ENCODE results near the gene RSU1.

Gene RSU1

DNA sequence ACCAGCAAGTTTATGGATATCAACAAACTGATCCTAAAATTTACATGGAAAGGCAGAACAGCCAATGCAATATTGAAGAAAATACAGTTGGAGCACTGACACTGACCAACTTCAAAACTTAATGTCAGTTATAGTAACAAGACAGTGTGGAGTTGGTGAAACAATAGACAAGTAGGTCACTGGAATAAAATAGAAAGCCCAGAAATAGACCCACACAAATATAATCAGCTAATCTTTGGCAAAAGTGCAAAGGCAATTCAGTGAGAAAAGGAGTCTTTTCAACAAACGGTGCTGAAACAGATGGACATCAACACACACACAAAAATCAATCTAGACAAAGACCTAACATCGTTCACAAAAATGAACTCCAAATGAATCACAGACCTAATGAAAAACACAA lies 13.8 kb downstream of the RSU1 start:
- TF ChIP-seq, protein P1, sequence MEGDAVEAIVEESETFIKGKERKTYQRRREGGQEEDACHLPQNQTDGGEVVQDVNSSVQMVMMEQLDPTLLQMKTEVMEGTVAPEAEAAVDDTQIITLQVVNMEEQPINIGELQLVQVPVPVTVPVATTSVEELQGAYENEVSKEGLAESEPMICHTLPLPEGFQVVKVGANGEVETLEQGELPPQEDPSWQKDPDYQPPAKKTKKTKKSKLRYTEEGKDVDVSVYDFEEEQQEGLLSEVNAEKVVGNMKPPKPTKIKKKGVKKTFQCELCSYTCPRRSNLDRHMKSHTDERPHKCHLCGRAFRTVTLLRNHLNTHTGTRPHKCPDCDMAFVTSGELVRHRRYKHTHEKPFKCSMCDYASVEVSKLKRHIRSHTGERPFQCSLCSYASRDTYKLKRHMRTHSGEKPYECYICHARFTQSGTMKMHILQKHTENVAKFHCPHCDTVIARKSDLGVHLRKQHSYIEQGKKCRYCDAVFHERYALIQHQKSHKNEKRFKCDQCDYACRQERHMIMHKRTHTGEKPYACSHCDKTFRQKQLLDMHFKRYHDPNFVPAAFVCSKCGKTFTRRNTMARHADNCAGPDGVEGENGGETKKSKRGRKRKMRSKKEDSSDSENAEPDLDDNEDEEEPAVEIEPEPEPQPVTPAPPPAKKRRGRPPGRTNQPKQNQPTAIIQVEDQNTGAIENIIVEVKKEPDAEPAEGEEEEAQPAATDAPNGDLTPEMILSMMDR (IDR thresholded peaks at IDR 0.05; ENCODE audit: control insufficient read depth, extremely low read depth, insufficient read depth): no peak
- H3K4me3 ChIP-seq (ENCODE audit: low read depth, low read length): no peak overlapping the region
- DNase-seq (ENCODE audit: low read depth): no peak

DNA sequence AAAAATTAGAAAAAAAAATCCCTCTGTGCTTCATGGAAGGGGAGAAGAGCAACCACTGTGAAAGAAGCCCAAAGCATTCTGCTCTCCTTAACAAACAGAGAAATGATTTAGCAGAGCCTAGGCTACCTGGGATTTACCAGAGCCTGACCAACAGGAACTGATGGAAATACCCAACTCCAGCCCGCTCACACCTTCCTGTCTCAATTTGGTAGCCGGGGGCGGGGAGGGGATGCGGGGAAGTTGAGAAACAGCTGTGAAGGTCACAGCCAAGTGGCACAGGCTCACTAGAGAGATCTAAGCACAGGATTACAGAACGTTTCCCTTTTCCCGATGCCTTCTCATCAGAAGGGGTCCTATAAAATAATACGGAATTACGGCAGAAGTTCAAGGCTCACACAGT lies 17.6 kb downstream of the RSU1 start:
- TF ChIP-seq, protein P1 (IDR thresholded peaks at IDR 0.05; ENCODE audit: control insufficient read depth, extremely low read depth, insufficient read depth): no peak
- DNase-seq (ENCODE audit: low read depth): no peak
- no peak overlapping the region for H3K4me3 ChIP-seq (ENCODE audit: low read depth, low read length)

DNA sequence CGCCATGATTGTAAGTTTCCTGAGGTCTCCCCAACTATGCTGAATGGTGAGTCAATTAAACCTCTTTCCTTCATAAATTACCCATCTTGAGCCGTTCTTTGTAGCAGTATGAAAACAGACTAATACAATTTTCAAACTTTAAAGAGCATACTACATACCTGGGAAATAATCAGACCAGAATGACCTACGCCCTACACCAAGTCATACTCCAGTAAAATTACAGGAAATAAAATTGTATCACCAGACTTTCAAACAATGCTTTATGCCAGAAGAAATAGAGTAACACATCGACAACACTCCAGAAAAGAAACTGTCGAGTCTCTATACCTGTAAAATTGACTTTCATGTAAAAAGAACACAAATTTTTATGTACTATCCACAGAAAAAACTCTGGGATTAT lies 18.7 kb downstream of the RSU1 start:
- no peak overlapping the region for H3K4me3 ChIP-seq (ENCODE audit: low read depth, low read length)
- no peak for DNase-seq (ENCODE audit: low read depth)
- TF ChIP-seq, protein P1 (IDR thresholded peaks at IDR 0.05; ENCODE audit: control insufficient read depth, extremely low read depth, insufficient read depth): no peak

DNA sequence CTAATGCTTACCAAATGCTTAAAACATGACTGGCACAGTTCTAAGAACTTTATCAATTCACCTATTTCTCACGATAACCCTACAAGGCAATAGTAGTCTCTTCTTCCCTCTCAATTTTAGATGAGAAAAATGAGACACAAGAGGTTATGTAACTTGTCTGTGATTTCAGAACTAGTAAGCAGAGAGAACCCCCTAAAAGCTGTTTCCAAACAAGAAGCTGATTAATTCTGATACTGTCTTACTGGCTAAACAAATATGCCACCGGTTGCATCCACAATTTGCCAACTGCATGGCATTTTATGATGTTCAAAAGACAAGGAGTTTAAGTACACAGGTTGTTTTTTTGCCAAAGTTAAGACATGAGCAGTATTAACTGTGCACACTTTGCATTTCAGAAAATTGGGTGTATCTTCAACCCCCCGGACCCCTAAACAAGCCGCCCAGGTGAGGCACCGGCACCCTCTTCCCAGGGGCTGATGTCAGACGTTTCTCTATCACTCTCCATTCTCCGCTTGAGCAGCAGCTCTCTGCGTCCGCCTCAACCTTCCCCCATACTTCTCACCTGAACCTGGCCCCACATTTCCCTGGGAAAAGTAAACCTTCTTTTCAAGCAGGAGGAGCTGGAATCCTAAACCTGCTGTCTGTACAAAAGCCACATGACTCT lies 21.7 kb downstream of the RSU1 start:
- no peak overlapping the region for H3K4me3 ChIP-seq (ENCODE audit: low read depth, low read length)
- TF ChIP-seq, protein P1 (IDR thresholded peaks at IDR 0.05; ENCODE audit: control insufficient read depth, extremely low read depth, insufficient read depth): no peak
- no peak for DNase-seq (ENCODE audit: low read depth)

DNA sequence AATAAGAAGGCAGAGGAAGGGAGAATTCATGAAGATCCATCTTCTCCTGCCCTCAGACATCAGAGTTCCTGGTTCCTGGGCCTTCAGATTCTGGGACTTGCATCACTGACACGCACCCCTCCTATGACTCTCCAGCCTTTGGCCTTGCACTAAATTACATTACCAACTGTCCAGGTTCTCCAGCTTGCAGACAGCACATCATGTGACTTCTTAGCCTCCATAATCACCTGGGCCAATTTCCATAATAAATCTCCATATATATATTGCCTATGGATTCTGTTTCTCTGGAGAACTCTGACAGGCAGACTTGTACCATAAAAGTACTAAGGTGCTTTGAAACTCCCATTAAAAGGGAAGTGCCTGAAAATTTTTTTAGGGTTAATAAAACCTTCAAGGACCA lies 23.2 kb downstream of the RSU1 start:
- H3K4me3 ChIP-seq (ENCODE audit: low read depth, low read length): no peak overlapping the region
- DNase-seq (ENCODE audit: low read depth): no peak
- TF ChIP-seq, protein P1 (IDR thresholded peaks at IDR 0.05; ENCODE audit: control insufficient read depth, extremely low read depth, insufficient read depth): no peak

DNA sequence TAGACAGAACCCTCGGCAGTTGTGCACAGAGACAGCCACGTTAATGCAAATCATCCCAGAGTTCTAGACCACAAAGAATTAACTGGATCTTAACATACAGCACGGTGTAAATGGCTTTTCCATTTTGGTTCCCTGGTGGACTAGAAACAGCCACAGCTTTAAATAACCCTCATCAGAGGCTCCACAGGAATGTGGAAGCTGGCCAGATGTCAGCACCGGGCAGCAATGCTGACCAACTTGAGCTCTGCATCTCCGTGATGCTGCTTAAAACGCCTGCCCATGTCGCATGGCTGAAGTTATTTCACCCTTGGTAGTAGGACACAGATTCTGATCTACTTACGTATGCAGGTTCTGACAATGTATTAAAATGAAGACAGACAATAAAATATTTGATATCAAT lies 24.5 kb downstream of the RSU1 start:
- DNase-seq (ENCODE audit: low read depth): no peak
- no peak overlapping the region for H3K4me3 ChIP-seq (ENCODE audit: low read depth, low read length)
- TF ChIP-seq, protein P1 (IDR thresholded peaks at IDR 0.05; ENCODE audit: control insufficient read depth, extremely low read depth, insufficient read depth): no peak

DNA sequence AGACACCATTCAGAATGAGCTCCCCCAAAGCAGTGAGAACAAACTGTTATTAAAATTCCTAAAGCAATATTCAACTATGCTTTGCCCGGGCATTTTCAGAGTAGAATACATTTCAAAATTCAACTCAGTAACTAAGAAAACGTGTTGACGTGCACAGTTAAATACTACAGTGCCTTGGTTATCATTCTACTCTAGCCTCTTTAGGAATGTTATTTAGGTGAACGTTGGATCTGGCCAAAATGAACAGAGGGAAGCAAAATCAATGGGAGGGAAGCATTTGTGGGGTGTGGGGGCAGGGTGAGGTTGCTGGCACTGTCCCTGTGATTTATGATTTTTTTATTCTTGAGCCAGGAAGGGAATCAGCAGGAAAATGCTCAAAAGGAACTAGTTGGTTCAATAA lies 27.5 kb downstream of the RSU1 start:
- no peak for DNase-seq (ENCODE audit: low read depth)

More for the DNA sequence above, 27.5 kb downstream of the RSU1 start:
- TF ChIP-seq, protein P1 (IDR thresholded peaks at IDR 0.05; ENCODE audit: control insufficient read depth, extremely low read depth, insufficient read depth): no peak
- H3K4me3 ChIP-seq (ENCODE audit: low read depth, low read length): no peak overlapping the region

All from LNCaP clone FGC (cell line).